GM19239 (cell line): ENCODE measurements around the gene SMARCA4.

Experiments
- DNase-seq: peaks from one replicate; pipeline ENCODE4 v3.0.0; 2011; ENCODE audit warnings: low spot score; ENCODE audit not compliant: insufficient read length
- FAIRE-seq: peaks from 2 replicates; lab custom pipeline; 2011; peaks lifted over from hg19 to GRCh38; lab: Jason Lieb, UNC

The SMARCA4 gene

DNA sequence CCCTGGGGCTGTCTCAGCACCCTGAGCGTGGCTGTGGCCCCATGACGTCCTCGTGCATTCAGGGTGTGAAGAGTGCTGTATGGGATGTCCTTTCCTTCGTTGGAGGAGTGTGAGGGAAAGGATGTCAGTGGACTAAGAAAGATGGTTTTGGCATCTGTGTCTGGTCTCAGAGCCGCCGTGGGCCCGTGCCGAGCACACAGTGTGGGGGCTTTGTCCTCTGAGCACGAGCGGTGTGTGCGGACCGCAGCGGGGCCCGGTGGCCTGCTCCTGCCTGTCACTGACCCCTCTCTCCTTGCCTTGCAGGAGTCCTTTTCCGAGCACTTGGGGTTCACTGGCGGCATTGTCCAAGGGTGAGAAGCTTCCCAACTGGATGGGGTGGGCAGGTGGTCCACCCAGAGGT is 65.2 kb downstream of the SMARCA4 start:
- no peak for DNase-seq
- no peak for FAIRE-seq

- FAIRE-seq (no peak), DNase-seq (no peak)
These were observed 66.6 kb downstream of the SMARCA4 start for GRCh38 chr19:11027381-11027780.

DNA sequence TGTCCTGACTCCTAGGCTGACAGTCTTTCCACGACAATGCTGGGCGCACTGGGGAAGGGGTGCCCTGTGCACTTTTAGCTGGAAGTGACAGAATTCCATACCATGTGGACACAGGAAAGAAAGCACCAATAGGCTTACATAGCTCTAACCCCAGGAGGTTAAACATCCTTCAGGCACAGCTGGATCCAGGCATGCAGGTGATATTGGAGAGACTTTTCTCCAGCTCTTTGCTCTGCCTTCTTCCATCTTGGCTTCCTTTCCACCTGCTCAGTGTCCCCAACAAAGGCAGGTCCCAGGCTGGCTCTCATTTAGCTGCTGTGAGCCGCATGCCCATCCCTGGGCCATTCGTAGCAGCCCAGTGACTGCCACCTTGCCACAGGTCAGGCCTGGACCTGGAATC is 67.3 kb downstream of the SMARCA4 start:
- FAIRE-seq (no peak), DNase-seq (no peak)

DNA sequence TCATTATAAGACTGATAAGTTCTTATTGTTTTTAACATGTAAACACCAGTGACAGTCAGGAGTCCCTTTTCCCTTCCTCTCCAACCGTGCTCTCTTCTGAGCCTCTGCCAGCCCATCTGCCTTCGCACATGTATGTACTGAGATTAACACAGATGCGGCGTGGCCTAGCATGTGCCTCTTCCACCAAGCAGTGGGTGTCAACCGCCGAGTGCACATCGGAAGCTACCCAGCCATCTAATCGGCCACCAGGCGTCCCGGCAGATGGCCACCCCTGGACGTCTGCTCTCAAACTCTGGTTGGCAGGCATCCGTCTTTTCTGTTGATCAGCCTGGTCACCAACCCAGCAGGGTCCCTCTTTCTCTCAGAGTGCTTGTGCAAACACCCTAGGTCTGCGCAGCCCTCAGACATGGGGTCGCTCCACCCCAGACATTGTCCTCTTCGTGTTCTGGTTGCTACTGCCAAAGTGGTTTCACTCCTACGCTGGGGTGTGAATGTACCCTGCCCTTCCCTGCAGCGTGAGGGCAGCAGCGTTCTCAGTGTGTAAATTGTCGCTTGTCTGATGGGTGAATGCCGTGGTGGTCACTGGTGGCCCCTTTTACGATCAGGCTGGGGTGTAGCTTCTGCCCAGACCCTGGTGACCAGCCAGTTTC is 70.7 kb downstream of the SMARCA4 start:
- no peak for FAIRE-seq
- no peak for DNase-seq

DNA sequence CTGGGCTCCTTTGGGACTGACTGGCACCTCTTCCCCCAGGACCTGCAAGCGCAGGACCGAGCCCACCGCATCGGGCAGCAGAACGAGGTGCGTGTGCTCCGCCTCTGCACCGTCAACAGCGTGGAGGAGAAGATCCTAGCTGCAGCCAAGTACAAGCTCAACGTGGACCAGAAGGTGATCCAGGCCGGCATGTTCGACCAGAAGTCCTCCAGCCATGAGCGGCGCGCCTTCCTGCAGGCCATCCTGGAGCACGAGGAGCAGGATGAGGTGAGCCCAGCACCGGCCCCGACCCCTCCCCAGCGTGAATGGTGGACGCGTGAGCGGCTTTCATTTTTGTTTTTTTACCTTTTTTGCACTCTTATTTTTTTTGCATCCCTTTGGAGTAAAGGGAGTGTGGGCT is 72.4 kb downstream of the SMARCA4 start:
- DNase-seq (no peak), FAIRE-seq (no peak)

GRCh38 chr19:11033763-11034162 is 72.9 kb downstream of the SMARCA4 start:
- FAIRE-seq (no peak), DNase-seq (no peak)

DNA sequence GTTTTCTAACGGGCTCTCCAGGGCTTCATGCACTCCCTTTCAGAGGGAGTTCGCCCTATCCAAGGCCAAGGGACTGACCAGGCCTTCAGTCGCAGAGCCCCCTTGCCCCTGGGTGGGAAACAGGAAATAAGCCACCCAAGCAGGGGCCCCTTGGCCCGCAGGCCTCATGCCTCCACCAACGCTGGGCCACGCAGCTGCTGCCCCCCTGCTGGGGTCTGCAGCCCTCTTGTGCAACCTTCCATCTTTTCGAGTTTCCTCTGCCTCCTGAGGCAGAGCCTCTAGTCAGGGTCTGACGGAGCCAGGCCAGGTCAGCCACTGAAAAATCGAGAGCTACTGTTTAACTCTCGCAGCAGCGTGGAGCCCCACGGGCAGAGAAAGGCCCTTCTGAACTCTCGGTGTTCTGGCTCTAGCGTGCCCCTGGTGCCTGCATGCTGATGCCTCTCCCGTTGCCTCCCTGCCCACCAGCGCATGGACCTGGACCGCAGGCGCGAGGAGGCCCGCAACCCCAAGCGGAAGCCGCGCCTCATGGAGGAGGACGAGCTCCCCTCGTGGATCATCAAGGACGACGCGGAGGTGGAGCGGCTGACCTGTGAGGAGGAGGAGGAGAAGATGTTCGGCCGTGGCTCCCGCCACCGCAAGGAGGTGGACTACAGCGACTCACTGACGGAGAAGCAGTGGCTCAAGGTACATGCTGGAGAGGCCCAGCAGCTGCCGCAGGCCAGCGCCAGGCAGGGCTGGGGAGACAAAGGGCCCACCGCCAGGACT is 73.8 kb downstream of the SMARCA4 start:
- no peak for FAIRE-seq
- no peak for DNase-seq

- FAIRE-seq (peak; percentile 94), DNase-seq (peak; percentile 99)
These were observed 74.9 kb downstream of the SMARCA4 start for GRCh38 chr19:11035441-11036377.

GRCh38 chr19:11038511-11038910 is 77.7 kb downstream of the SMARCA4 start:
- DNase-seq (no peak), FAIRE-seq (no peak)

- DNase-seq (no peak), FAIRE-seq (no peak)
These were observed 80.4 kb downstream of the SMARCA4 start for GRCh38 chr19:11041194-11041593.

- no peak for FAIRE-seq
- no peak for DNase-seq
These were observed 81.3 kb downstream of the SMARCA4 start for GRCh38 chr19:11041966-11042627.

- no peak for DNase-seq
- FAIRE-seq = no peak
These were observed 83.6 kb downstream of the SMARCA4 start for GRCh38 chr19:11044431-11044830.

DNA sequence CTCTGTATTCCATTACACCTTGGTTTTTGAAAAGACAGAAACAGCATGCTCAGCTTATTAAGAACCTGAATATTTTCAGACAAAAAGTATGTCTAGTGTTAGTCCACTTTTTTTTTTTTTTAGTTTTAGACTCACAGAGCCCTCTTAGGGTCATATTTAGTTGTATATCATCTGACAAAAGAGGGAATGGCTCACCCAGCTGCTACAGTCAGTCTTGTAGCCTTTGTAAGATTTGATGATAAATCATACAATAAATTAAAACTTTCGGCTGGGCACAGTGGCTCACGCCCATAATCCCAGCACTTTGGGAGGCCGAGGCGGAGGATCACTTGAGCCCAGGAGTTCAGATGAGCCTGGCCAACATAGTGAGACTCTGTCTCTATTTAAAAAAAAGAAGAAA is 84.7 kb downstream of the SMARCA4 start:
- no peak for DNase-seq
- FAIRE-seq = no peak

DNA sequence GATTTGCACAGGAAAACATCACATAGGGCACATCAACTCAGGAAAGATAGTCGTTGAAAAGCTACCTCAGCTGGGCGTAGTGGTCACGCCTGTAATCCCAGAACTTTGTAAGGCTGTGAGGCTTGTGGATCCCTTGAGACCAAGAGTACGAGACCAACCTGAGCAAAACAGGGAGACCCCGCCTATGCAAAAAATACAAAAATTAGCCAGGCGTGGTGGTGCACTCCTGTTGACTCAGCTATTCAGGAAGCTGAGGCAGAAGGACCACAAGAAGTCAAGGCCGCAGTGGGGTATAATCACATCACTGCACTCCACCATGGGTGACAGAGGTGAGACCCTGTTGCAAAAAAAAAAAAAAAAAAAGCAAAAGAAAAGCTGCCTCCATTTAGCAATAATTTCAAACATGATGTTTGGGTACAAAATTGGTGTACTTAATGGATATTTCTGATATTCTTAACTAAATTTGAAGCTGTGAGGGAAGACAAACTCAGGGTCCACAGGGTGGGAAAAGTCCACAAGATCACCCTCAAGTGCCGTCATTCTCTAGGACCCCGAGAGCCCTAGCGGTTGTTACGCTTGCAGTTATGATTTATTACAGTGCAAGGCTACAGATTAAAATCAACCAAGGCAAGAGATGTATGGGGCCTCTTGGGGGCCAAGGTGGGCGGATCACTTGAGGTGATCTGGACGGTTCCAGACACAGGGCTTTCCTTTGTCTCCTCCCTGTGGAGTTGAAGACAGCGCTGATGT is 86.0 kb downstream of the SMARCA4 start:
- FAIRE-seq (peak; percentile 76), DNase-seq (no peak)

- DNase-seq (no peak), FAIRE-seq (no peak)
These were observed 87.0 kb downstream of the SMARCA4 start for GRCh38 chr19:11047866-11048265.

DNA sequence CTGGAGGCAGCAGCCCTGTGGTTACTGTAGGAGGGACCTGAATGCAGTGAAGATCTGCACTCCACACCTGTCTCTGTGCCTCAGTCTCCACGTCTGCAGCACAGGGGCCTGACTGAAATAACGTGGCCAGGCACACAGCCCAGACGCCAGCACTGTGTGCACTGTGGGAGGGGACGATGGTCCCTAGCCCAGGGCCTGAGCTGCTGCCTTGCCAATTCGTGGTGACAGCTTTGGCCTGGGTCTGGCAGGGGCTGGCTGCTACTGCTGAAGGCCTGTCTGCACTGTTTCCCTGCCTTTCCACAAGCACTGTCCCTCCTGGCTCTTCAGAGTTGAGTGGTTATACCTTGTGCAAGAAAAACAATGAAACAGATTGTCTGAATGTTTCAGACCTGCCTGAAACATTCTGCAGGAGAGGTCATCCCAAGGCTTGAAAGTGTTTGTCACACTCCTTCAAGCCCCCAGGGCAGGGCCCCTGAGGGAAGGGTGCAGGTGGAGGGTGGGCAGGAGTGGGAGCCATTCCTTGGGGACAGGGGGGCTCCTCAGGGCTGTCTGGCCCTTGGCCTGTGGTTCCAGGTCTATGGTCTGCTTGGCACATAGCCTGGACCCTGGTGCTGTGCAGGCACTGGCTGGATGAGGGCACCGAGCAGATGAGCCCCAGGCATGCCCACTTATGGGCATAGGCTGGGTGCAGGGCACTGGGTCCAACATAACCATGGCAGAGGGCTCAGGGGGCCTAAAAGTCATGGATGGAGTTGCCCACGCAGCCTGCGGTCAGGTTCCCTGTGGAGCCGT is 89.7 kb downstream of the SMARCA4 start:
- no peak for FAIRE-seq
- DNase-seq = no peak

DNA sequence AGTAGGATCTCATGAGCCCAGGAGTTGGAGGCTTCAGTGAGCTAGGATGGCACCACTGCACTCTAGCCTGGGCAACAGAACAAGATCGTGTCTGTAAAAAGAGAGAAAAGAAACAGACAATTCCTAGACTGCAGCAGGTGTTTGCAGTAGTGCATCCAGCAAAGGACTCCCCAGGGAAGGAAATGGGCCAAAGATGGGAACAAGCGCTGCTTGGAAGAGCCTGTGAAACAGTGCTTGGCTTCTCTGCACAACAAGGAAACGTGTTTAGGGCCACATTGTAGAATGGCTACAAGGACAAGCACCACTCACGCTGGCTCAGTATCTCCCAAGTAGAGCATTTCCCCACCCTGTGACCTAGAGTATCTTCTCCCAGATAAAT is 93.0 kb downstream of the SMARCA4 start:
- no peak for FAIRE-seq
- no peak for DNase-seq

DNA sequence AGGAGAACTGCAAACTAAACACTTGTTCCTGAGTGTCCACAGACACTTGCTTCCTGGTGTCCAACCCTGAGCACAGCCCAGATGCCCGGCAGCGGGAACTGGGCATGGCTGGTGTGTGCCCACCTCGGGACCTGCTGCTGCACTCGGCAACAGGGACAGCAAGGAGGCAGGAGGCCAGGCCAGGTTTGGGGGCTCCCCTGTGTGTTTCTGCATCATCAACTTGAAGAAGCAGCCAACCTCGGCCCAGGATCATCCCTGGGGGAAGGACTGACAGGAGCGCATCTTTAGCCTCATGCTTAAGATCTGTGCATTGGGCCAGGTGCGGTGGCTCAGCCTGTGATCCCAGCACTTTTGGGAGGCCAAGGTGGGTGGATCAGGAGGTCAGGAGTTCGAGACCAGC is 93.4 kb downstream of the SMARCA4 start:
- DNase-seq = no peak
- no peak for FAIRE-seq

DNA sequence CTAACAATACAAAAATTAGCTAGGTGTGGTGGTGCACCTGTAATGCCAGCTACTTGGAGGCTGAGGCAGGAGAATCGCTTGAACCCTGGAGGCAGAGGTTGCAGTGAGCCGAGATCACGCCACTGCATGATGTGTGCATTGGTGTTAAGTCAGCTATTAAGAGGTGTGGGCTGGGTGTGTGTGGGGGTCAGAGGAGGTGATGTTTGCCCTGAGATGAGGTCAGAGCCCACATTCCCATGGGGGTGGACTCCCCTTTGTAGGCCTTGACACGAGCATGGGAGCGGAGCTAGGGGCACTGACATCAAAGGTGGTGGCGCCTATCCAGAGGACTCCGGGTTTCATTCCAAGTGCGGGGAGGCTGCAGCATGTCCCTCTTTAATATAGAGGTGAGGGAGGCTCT is 93.8 kb downstream of the SMARCA4 start:
- no peak for FAIRE-seq
- no peak for DNase-seq
